GM12878 (cell line): ENCODE data around the gene TEKT5.

Experiments used
- EZH2 ChIP-seq: IDR thresholded peaks from 2 replicates; pipeline ENCODE4 v1.6.1; 2012; ENCODE audit warnings: low read depth, mild to moderate bottlenecking, control low read depth, inconsistent platforms, low read length, borderline replicate concordance; ENCODE audit not compliant: control insufficient read depth
- MXI1 ChIP-seq: fragments of 150-350 bp; IDR thresholded peaks from 2 replicates; pipeline ENCODE4 v1.6.1; 2011; ENCODE audit warnings: low read depth, mild to moderate bottlenecking, inconsistent platforms, low read length, improper control_type of control experiment
- RFX5 ChIP-seq: IDR thresholded peaks from 2 replicates; pipeline ENCODE4 v1.6.1; 2011; ENCODE audit warnings: low read depth, low read length, improper control_type of control experiment
- ZBTB33 ChIP-seq: fragments of 450-650 bp; IDR thresholded peaks from 2 replicates; pipeline ENCODE4 v1.6.1; 2017; ENCODE audit warnings: mild to moderate bottlenecking
- ZBTB40 ChIP-seq: fragments of 450-650 bp; IDR thresholded peaks from 2 replicates; pipeline ENCODE4 v1.6.1; 2016; ENCODE audit warnings: mild to moderate bottlenecking, moderate library complexity, borderline replicate concordance

GRCh38 chr16:10598157-10598556 is 96.6 kb downstream of the TEKT5 start:
- TF ChIP-seq EZH2 (no peak), MXI1 (no peak), RFX5 (no peak), ZBTB33 (no peak), ZBTB40 (no peak)
